SK-N-SH treated with all-trans-retinoic acid at 6 μM for 48 hours (cell line): ENCODE results near the gene MSRB3.

Experiments
- CREB5 ChIP-seq: fragments of 250-450 bp; sonication (Bioruptor Pico); IDR thresholded peaks from 2 replicates; pipeline ENCODE4 v1.5.1; 2020; ENCODE audit warnings: low read depth, mild to moderate bottlenecking, moderate library complexity
- CSDC2 ChIP-seq: fragments of 250-450 bp; sonication (Bioruptor Pico); IDR thresholded peaks from 2 replicates; pipeline ENCODE4 v1.5.0; 2020; ENCODE audit warnings: mild to moderate bottlenecking, moderate library complexity
- GLIS3 ChIP-seq: fragments of 250-450 bp; sonication (Bioruptor Pico); IDR thresholded peaks from 2 replicates; pipeline ENCODE4 v1.5.0; 2020; ENCODE audit warnings: mild to moderate bottlenecking, moderate library complexity
- ISL1 ChIP-seq: fragments of 250-450 bp; sonication (Bioruptor Pico); IDR thresholded peaks from 2 replicates; pipeline ENCODE4 v2.1.2; 2022; ENCODE audit warnings: mild to moderate bottlenecking, moderate library complexity
- OSR1 ChIP-seq: fragments of 250-450 bp; sonication (Bioruptor Pico); IDR thresholded peaks from 2 replicates; pipeline ENCODE4 v1.8.0; 2022; ENCODE audit warnings: moderate library complexity, mild to moderate bottlenecking, inconsistent platforms
- PATZ1 ChIP-seq: fragments of 250-450 bp; sonication (Bioruptor Pico); IDR thresholded peaks from 2 replicates; pipeline ENCODE4 v1.8.0; 2020; ENCODE audit warnings: mild to moderate bottlenecking, moderate library complexity, borderline replicate concordance
- PPARA ChIP-seq: fragments of 250-450 bp; sonication (Bioruptor Pico); IDR thresholded peaks from 2 replicates; pipeline ENCODE4 v1.5.0; 2020; ENCODE audit warnings: mild to moderate bottlenecking, borderline replicate concordance
- RARB ChIP-seq: fragments of 250-450 bp; sonication (Bioruptor Pico); IDR thresholded peaks from 2 replicates; pipeline ENCODE4 v1.8.0; 2021; ENCODE audit warnings: mild to moderate bottlenecking, moderate library complexity
- ZFP3 ChIP-seq: fragments of 250-450 bp; sonication (Bioruptor Pico); IDR thresholded peaks from 2 replicates; pipeline ENCODE4 v1.5.0; 2020; ENCODE audit warnings: mild to moderate bottlenecking, moderate library complexity
- ZFP30 ChIP-seq: fragments of 450-650 bp; formaldehyde crosslinking; IDR thresholded peaks from 2 replicates; pipeline ENCODE4 v1.5.0; 2022; ENCODE audit warnings: mild to moderate bottlenecking, moderate library complexity
- ZNF565 ChIP-seq: fragments of 450-650 bp; formaldehyde crosslinking; conservative IDR thresholded peaks from 2 replicates; pipeline ENCODE4 v1.5.0; 2020; ENCODE audit warnings: low read depth, mild to moderate bottlenecking, moderate library complexity

GRCh38 chr12:65276916-65277530, 1.5 kb upstream of the MSRB3 start:
- TF ChIP-seq PPARA (CRISPR knock-in tag) = no peak
- TF ChIP-seq GLIS3 (CRISPR knock-in tag) = no peak
- no peak for TF ChIP-seq ZFP30 (CRISPR knock-in tag)
- TF ChIP-seq OSR1 = no peak
- TF ChIP-seq CREB5 = no peak
- TF ChIP-seq RARB (CRISPR knock-in tag) = no peak
- TF ChIP-seq ZNF565 (CRISPR knock-in tag) = no peak
- TF ChIP-seq CSDC2 (CRISPR knock-in tag) = no peak
- no peak for TF ChIP-seq ZFP3 (CRISPR knock-in tag)
- TF ChIP-seq ISL1 (CRISPR knock-in tag) = no peak
- no peak for TF ChIP-seq PATZ1 (CRISPR knock-in tag)
